Osteocyte (in vitro differentiated cells): Measurements from ENCODE around the gene ESF1. TPM values are rescaled to one million over a fixed set of nuclear protein-coding genes. Genes with fewer than 3 reads are reported as not detected.

Source experiments
- DNase-seq: peaks from one replicate; pipeline ENCODE4 v3.0.0; 2021; ENCODE audit warnings: mixed read lengths; ENCODE audit not compliant: unreplicated experiment; ENCODE audit errors: extremely low spot score
- H3K27ac Mint-ChIP-seq: one replicate; pipeline ENCODE4 v1.8.0; 2021; ENCODE audit warnings: mild to moderate bottlenecking, mixed read lengths; ENCODE audit not compliant: unreplicated experiment
- H3K27me3 Mint-ChIP-seq: one replicate; pipeline ENCODE4 v1.8.0; 2021; ENCODE audit warnings: mixed read lengths; ENCODE audit not compliant: unreplicated experiment
- H3K36me3 Mint-ChIP-seq: one replicate; pipeline ENCODE4 v1.8.0; 2021; ENCODE audit warnings: mixed read lengths; ENCODE audit not compliant: unreplicated experiment
- H3K4me1 Mint-ChIP-seq: one replicate; pipeline ENCODE4 v1.8.0; 2021; ENCODE audit warnings: mixed read lengths; ENCODE audit not compliant: unreplicated experiment
- H3K4me3 Mint-ChIP-seq: one replicate; pipeline ENCODE4 v1.8.0; 2021; ENCODE audit warnings: mild to moderate bottlenecking, moderate library complexity, mixed read lengths; ENCODE audit not compliant: unreplicated experiment
- H3K9me3 Mint-ChIP-seq: one replicate; pipeline ENCODE4 v1.8.0; 2021; ENCODE audit warnings: mixed read lengths; ENCODE audit not compliant: unreplicated experiment
- total RNA-seq: library from RNA; stranded (reverse); gene quantifications from 2 replicates; pipeline ENCODE4 v1.2.1, GENCODE V29; 2021
- TF ChIP-seq, protein P1 (sequence below): fragments of 200-600 bp; sonication (generic); IDR thresholded peaks from 2 replicates; pipeline ENCODE4 v1.5.0; 2021; ENCODE audit warnings: antibody characterized with exemption, mild to moderate bottlenecking, moderate library complexity

Gene ESF1
- total RNA-seq, 1 donor from 2014 or later, result 11.3 TPM

GRCh38 chr20:13800728-13801134, 16.0 kb upstream of the ESF1 start:
- no peak for DNase-seq
- Mint-ChIP-seq H3K27ac (peak overlapping the region; percentile 50), H3K9me3 (no peaks in the 10 kb centered on the region), H3K27me3 (no peaks in the 10 kb centered on the region), H3K4me1 (no peaks in the 10 kb centered on the region), H3K4me3 (no peak overlapping the region), H3K36me3 (peaks cover 40% of the 10 kb centered on the region)
- TF ChIP-seq, protein P1, sequence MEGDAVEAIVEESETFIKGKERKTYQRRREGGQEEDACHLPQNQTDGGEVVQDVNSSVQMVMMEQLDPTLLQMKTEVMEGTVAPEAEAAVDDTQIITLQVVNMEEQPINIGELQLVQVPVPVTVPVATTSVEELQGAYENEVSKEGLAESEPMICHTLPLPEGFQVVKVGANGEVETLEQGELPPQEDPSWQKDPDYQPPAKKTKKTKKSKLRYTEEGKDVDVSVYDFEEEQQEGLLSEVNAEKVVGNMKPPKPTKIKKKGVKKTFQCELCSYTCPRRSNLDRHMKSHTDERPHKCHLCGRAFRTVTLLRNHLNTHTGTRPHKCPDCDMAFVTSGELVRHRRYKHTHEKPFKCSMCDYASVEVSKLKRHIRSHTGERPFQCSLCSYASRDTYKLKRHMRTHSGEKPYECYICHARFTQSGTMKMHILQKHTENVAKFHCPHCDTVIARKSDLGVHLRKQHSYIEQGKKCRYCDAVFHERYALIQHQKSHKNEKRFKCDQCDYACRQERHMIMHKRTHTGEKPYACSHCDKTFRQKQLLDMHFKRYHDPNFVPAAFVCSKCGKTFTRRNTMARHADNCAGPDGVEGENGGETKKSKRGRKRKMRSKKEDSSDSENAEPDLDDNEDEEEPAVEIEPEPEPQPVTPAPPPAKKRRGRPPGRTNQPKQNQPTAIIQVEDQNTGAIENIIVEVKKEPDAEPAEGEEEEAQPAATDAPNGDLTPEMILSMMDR, result no peak

DNA sequence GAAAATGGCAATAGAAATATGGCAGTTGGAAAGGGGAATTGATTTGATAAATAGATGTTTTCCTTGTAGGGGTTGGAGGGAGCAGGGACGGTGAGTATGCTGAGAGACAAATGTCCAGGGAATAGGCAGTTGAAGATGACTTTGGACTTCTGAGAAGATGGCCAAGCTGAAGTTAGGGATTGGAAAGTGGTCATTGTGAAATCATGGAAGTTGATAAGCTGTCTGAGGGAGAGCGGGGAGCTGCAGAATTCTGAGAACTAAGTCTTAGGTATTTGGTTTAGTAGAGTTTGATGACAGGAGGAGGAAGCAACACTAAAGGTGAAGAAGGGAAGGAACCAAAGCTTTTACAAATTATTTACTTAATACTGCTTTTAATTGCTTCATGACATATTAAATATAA, 15.3 kb upstream of the ESF1 start:
- TF ChIP-seq, protein P1, result no peak
- no peak overlapping the region for H3K4me3 Mint-ChIP-seq
- DNase-seq, result no peak
- H3K27me3 Mint-ChIP-seq, result no peaks in the 10 kb centered on the region
- H3K9me3 Mint-ChIP-seq, result no peaks in the 10 kb centered on the region
- peaks cover 41% of the 10 kb centered on the region for H3K36me3 Mint-ChIP-seq
- no peak overlapping the region for H3K27ac Mint-ChIP-seq
- no peaks in the 10 kb centered on the region for H3K4me1 Mint-ChIP-seq

GRCh38 chr20:13799040-13799439, 14.3 kb upstream of the ESF1 start:
- Mint-ChIP-seq H3K9me3 (no peaks in the 10 kb centered on the region), H3K4me3 (no peak overlapping the region), H3K27ac (no peak overlapping the region), H3K4me1 (no peaks in the 10 kb centered on the region), H3K36me3 (peaks cover 46% of the 10 kb centered on the region), H3K27me3 (no peaks in the 10 kb centered on the region)
- TF ChIP-seq, protein P1, result no peak
- no peak for DNase-seq

- Mint-ChIP-seq H3K27me3 (no peaks in the 10 kb centered on the region), H3K27ac (no peak overlapping the region), H3K9me3 (no peaks in the 10 kb centered on the region), H3K36me3 (peaks cover 54% of the 10 kb centered on the region), H3K4me1 (no peaks in the 10 kb centered on the region), H3K4me3 (no peak overlapping the region)
- DNase-seq, result no peak
- TF ChIP-seq, protein P1, result no peak
Observed at GRCh38 chr20:13794667-13795066, 9.9 kb upstream of the ESF1 start.

DNA sequence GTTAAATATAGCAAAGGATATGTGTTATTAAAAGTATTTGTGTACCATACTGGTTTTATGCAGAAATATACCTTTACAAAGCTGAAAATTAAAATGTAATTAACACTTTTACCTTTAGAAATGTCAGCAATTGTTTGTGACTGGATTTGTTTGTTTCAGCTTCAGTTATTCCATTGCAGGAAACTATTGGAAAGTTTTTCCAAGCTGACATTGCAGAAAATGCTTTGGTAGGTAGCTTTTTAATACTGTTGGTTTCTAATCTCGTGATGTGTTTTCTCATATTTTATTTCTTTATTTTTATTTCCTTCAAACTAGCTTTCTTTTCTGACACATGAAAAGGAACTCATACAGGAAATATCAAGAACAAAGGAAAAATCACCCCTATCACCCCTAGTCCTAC, 8.3 kb upstream of the ESF1 start:
- Mint-ChIP-seq H3K36me3 (peaks cover 48% of the 10 kb centered on the region), H3K27me3 (no peaks in the 10 kb centered on the region)

More for the DNA sequence above, 8.3 kb upstream of the ESF1 start:
- TF ChIP-seq, protein P1, result no peak
- Mint-ChIP-seq H3K4me3 (no peak overlapping the region), H3K4me1 (peaks cover 2% of the 10 kb centered on the region), H3K9me3 (no peaks in the 10 kb centered on the region), H3K27ac (no peak overlapping the region)
- DNase-seq, result no peak
